ENCODE data around the gene AGL. TPM values are rescaled to one million over a fixed set of nuclear protein-coding genes. Genes with fewer than 3 reads are reported as not detected.

AGL gene
- total and polyA plus RNA-seq, 7 donors = 8.4 to 159 (median 110) TPM

DNA sequence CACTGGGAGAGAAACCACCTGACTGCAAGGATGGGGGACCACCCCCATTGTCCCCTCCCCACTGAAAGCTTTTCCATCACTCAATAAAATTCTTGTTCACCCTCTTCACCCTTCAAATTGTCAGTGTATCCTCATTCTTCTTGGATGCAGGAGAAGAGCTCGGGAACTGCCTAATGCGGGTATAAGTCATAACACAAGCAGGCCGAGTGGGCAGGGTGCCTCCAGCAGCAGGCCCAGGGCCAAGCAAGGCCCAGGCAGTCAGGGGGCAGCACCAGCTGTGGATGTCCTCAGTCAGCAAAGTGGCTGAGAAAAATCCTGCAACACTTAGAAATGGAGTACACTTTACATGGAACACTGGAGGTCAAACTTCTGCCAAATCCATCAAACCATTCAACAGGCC lies 85.9 kb downstream of the AGL start:
- Histone ChIP-seq H3K4me1 (no peaks in the 10 kb centered on the region), H3K36me3 (ENCODE audit: insufficient read depth in 1 of 2, low read depth in 1 of 2) (no peaks in the 10 kb centered on the region), H3K4me3 (no peak overlapping the region), H3K27me3 (ENCODE audit: insufficient read depth in 3 of 3, low read length in 2 of 3) (no peaks in the 10 kb centered on the region), H3K27ac (no peak overlapping the region), H3K9me3 (no peaks in the 10 kb centered on the region)
- TF ChIP-seq, protein P1, sequence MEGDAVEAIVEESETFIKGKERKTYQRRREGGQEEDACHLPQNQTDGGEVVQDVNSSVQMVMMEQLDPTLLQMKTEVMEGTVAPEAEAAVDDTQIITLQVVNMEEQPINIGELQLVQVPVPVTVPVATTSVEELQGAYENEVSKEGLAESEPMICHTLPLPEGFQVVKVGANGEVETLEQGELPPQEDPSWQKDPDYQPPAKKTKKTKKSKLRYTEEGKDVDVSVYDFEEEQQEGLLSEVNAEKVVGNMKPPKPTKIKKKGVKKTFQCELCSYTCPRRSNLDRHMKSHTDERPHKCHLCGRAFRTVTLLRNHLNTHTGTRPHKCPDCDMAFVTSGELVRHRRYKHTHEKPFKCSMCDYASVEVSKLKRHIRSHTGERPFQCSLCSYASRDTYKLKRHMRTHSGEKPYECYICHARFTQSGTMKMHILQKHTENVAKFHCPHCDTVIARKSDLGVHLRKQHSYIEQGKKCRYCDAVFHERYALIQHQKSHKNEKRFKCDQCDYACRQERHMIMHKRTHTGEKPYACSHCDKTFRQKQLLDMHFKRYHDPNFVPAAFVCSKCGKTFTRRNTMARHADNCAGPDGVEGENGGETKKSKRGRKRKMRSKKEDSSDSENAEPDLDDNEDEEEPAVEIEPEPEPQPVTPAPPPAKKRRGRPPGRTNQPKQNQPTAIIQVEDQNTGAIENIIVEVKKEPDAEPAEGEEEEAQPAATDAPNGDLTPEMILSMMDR (IDR thresholded peaks at IDR 0.05) = no peak
- WGBS, 3 donors = 65 to 82% (median 74%) methylated on average over 3 of the region's 3 CpGs
- DNase-seq (no peak), ATAC-seq (no peak)
- intact Hi-C loops (cut with DNase I) = no loop called here

DNA sequence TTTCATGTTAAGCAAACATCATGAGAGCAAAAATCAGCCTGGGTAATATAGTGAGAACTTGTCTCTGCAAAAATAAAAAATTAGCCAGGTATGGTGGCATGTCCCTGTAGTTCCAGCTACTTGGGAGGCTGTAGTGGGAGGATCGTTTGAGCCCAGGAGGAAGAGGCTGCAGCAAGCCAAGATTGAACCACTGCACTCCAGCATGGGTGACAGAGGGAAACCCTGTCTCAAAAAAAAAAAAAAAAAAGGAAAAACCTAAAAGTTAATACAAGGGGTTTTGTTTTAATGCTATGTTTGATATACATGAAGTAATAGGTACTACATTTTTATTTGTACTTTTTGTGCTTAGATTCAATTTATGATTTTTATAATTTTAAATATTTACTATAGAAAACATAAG lies 92.6 kb downstream of the AGL start:
- 72 to 83% (median 80%) methylated on average over 1 of the region's 1 CpG for WGBS, 3 donors
- Histone ChIP-seq H3K27ac (no peak overlapping the region), H3K9me3 (no peaks in the 10 kb centered on the region), H3K27me3 (ENCODE audit: insufficient read depth in 3 of 3, low read length in 2 of 3) (no peaks in the 10 kb centered on the region), H3K36me3 (ENCODE audit: insufficient read depth in 1 of 2, low read depth in 1 of 2) (no peaks in the 10 kb centered on the region), H3K4me3 (no peak overlapping the region), H3K4me1 (no peaks in the 10 kb centered on the region)
- TF ChIP-seq, protein P1 (IDR thresholded peaks at IDR 0.05) = no peak
- intact Hi-C loops (cut with DNase I) = no loop called here
- no peak for ATAC-seq
- no peak for DNase-seq

DNA sequence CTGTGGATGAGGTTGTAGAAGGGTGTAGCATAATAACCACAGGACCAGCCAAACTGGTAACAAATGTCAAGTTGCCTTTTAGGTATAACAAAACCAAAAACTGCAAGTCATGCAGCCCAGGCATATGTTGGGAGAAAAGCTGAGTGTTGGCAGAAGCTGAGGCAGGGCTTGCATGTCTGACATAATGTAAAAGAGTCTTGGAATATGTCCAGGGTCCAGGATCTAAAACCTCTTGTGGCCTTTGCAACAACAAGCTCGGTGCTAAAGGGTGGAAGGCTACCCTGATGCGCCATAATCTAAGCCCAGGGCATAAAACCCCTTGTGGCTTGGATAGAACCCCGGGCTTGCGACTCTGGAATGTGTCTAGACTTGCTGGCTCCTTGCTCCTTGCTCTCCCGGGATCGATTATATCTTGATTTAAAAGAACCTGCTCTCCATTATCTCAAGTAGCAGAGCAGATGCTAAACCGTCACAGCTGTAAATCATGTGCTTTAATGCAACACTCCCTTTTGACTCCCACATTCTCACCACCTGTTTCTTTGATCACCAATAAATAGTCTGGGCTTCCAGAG lies 93.1 kb downstream of the AGL start:
- Histone ChIP-seq H3K4me3 (no peak overlapping the region), H3K27me3 (ENCODE audit: insufficient read depth in 3 of 3, low read length in 2 of 3) (no peaks in the 10 kb centered on the region), H3K9me3 (no peaks in the 10 kb centered on the region), H3K36me3 (ENCODE audit: insufficient read depth in 1 of 2, low read depth in 1 of 2) (no peaks in the 10 kb centered on the region), H3K27ac (no peak overlapping the region), H3K4me1 (no peaks in the 10 kb centered on the region)
- TF ChIP-seq, protein P1 (IDR thresholded peaks at IDR 0.05) = no peak
- intact Hi-C loops (cut with DNase I) = no loop called here
- no peak for ATAC-seq
- 24 to 32% (median 26%) methylated on average over 7 of the region's 7 CpGs for WGBS, 3 donors
- no peak for DNase-seq

DNA sequence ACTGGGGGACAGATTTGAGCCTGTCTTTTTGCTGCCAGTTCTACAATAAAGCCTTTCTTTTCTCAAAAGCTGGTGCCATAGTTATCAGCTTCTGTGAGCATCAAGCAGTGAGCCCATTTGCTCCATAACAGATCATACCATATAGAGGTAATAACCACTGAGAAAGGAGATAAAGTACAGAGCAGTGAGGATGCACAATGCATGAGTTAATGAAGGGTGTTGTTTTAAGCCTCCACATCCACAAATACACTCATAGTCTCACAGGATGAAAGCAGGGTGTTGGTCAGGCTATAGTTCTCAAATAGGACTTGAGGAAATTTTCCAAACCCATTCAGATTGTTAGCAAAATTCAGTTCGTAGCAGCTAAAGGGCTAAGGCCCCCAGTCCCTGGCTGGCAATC lies 94.0 kb downstream of the AGL start:
- intact Hi-C loops (cut with DNase I) = no loop called here
- TF ChIP-seq, protein P1 (IDR thresholded peaks at IDR 0.05) = no peak
- Histone ChIP-seq H3K36me3 (ENCODE audit: insufficient read depth in 1 of 2, low read depth in 1 of 2) (no peaks in the 10 kb centered on the region), H3K9me3 (no peaks in the 10 kb centered on the region), H3K4me3 (no peak overlapping the region), H3K4me1 (no peaks in the 10 kb centered on the region), H3K27me3 (ENCODE audit: insufficient read depth in 3 of 3, low read length in 2 of 3) (no peaks in the 10 kb centered on the region), H3K27ac (no peak overlapping the region)
- 67 to 93% (median 81%) methylated on average over 1 of the region's 1 CpG for WGBS, 3 donors
- no peak for ATAC-seq
- DNase-seq = no peak

DNA sequence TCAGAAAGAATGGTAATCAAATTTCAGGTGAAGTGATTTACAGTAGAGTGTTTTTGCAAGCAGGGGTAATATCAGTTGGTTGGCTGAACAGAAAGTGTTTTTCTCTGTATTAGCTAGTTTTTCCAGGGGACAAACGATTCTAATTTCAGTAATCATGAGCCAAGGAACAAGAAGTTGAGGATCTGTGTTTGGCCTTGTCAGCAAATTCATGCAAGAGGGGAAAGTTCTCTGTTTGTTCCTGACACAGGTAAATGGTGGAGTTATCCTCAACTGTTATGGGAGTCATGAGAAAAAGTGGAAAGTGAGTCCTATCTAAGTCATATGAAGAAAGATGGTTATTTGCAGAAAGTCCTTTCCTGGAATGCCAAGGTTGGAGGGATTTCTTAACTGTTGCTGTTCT lies 95.0 kb downstream of the AGL start:
- no peak for DNase-seq
- Histone ChIP-seq H3K27ac (no peak overlapping the region), H3K9me3 (no peaks in the 10 kb centered on the region), H3K27me3 (ENCODE audit: insufficient read depth in 3 of 3, low read length in 2 of 3) (no peaks in the 10 kb centered on the region), H3K36me3 (ENCODE audit: insufficient read depth in 1 of 2, low read depth in 1 of 2) (no peaks in the 10 kb centered on the region), H3K4me3 (no peak overlapping the region), H3K4me1 (no peaks in the 10 kb centered on the region)
- WGBS, 3 donors = 68 to 74% (median 74%) methylated on average over 1 of the region's 1 CpG
- no peak for ATAC-seq
- TF ChIP-seq, protein P1 (IDR thresholded peaks at IDR 0.05) = no peak
- intact Hi-C loops (cut with DNase I) = no loop called here
